NK-92 treated with Interleukin-12 subunit alpha and Interleukin-12 subunit beta, amount 100 ng/mL, for 24 hours (cell line): ENCODE measurements around the gene PLP2.
"Not testable (repeated sequence)": the region's sequence is repeated elsewhere in the genome, so short reads cannot be mapped to it uniquely, and the experiment has no call there.

Experiments used
- DNase-seq: peaks from one replicate; lab custom pipeline; 2025; lab: John Stamatoyannopoulos, UW

Gene PLP2

GRCh38 chrX:49171752-49172279 is at the start of gene PLP2:
TSS of gene PLP2 (plus strand) at chrX:49171898. CDS start at chrX:49172001, 103 bp downstream.
- peak; percentile 66 for DNase-seq

GRCh38 chrX:49122499-49122898 is 49.2 kb upstream of the PLP2 start:
- no peak for DNase-seq

GRCh38 chrX:49127742-49128258 is 43.9 kb upstream of the PLP2 start:
- DNase-seq, result not testable (repeated sequence)

GRCh38 chrX:49129427-49129826 is 42.3 kb upstream of the PLP2 start:
- DNase-seq, result no peak

- not testable (repeated sequence) for DNase-seq
These were observed 39.4 kb upstream of the PLP2 start for GRCh38 chrX:49132275-49132674.

- DNase-seq, result no peak
These were observed 37.9 kb upstream of the PLP2 start for GRCh38 chrX:49133759-49134158.

GRCh38 chrX:49137492-49137891 is 34.2 kb upstream of the PLP2 start:
- no peak for DNase-seq

GRCh38 chrX:49139713-49140112 is 32.0 kb upstream of the PLP2 start:
- DNase-seq, result no peak

GRCh38 chrX:49142264-49142663 is 29.4 kb upstream of the PLP2 start:
- not testable (repeated sequence) for DNase-seq

- DNase-seq, result not testable (repeated sequence)
These were observed 28.5 kb upstream of the PLP2 start for GRCh38 chrX:49143154-49143553.

- no peak for DNase-seq
These were observed 24.4 kb upstream of the PLP2 start for GRCh38 chrX:49147282-49147681.

GRCh38 chrX:49147936-49148335 is 23.8 kb upstream of the PLP2 start:
- DNase-seq, result no peak

- DNase-seq, result not testable (repeated sequence)
These were observed 23.2 kb upstream of the PLP2 start for GRCh38 chrX:49148390-49149100.

- not testable (repeated sequence) for DNase-seq
These were observed 22.4 kb upstream of the PLP2 start for GRCh38 chrX:49149291-49149690.

GRCh38 chrX:49153467-49153866 is 18.2 kb upstream of the PLP2 start:
- no peak for DNase-seq

GRCh38 chrX:49155243-49155899 is 16.3 kb upstream of the PLP2 start:
- DNase-seq, result no peak

- DNase-seq, result peak; percentile 67
These were observed 15.5 kb upstream of the PLP2 start for GRCh38 chrX:49155900-49156837.

GRCh38 chrX:49157194-49157593 is 14.5 kb upstream of the PLP2 start:
- no peak for DNase-seq

- no peak for DNase-seq
These were observed 10.8 kb upstream of the PLP2 start for GRCh38 chrX:49160908-49161307.

GRCh38 chrX:49161632-49162031 is 10.1 kb upstream of the PLP2 start:
- no peak for DNase-seq

- DNase-seq, result no peak
These were observed 9.1 kb upstream of the PLP2 start, which contains the start of gene MAGIX for GRCh38 chrX:49162620-49163019. TSS of gene MAGIX (plus strand) at chrX:49162758. CDS start at chrX:49162890, 132 bp downstream.
